OCI-LY1 (cell line): Measurements from ENCODE around the gene RASSF5.

Experiments
- H2AFZ ChIP-seq: fragments of 200-600 bp; sonication (generic), shearing (Covaris generic); 2 replicates; pipeline ENCODE4 v1.6.0; 2014; ENCODE audit warnings: antibody characterized with exemption, mild to moderate bottlenecking, low read length
- H3F3A ChIP-seq: fragments of 200-600 bp; sonication (generic), shearing (Covaris generic); 2 replicates; pipeline ENCODE4 v1.6.0; 2014; ENCODE audit warnings: mild to moderate bottlenecking, antibody characterized with exemption, low read length, moderate library complexity; ENCODE audit not compliant: insufficient read depth
- H3K27ac ChIP-seq: fragments of 200-600 bp; sonication (generic); 2 replicates; pipeline ENCODE4 v1.5.1; 2014; ENCODE audit warnings: low read length, mixed run types, mild to moderate bottlenecking, low read depth; ENCODE audit not compliant: poor library complexity, severe bottlenecking
- H3K27me3 ChIP-seq: fragments of 200-600 bp; sonication (generic); 2 replicates; pipeline ENCODE4 v1.6.0; 2014; ENCODE audit warnings: antibody characterized with exemption, mild to moderate bottlenecking, low read length, moderate library complexity; ENCODE audit not compliant: insufficient read depth
- H3K36me3 ChIP-seq: fragments of 200-600 bp; sonication (generic); 2 replicates; pipeline ENCODE4 v1.6.1; 2014; ENCODE audit warnings: mild to moderate bottlenecking, antibody characterized with exemption, low read length, moderate library complexity, mixed read lengths; ENCODE audit not compliant: insufficient read depth
- H3K4me1 ChIP-seq: fragments of 200-600 bp; sonication (generic); 2 replicates; pipeline ENCODE4 v1.5.1; 2014; ENCODE audit warnings: mild to moderate bottlenecking, low read length, moderate library complexity; ENCODE audit not compliant: insufficient read depth, severe bottlenecking
- H3K4me2 ChIP-seq: fragments of 200-600 bp; sonication (generic), shearing (Covaris generic); 2 replicates; pipeline ENCODE4 v1.6.1; 2014; ENCODE audit warnings: low read length
- H3K4me3 ChIP-seq: fragments of 200-600 bp; sonication (generic); 2 replicates; pipeline ENCODE4 v1.5.1; 2014; ENCODE audit warnings: low read length, low read depth, mild to moderate bottlenecking, mixed read lengths; ENCODE audit not compliant: poor library complexity, severe bottlenecking
- H3K79me2 ChIP-seq: fragments of 200-600 bp; shearing (Covaris generic); 2 replicates; pipeline ENCODE4 v1.6.1; 2016; ENCODE audit warnings: mixed run types, low read length, mixed read lengths; ENCODE audit not compliant: insufficient read depth
- H3K9ac ChIP-seq: fragments of 200-600 bp; sonication (generic), shearing (Covaris generic); 2 replicates; pipeline ENCODE4 v1.6.1; 2014; ENCODE audit warnings: mild to moderate bottlenecking, low read length, mixed read lengths
- H3K9me2 ChIP-seq: fragments of 200-600 bp; sonication (generic), shearing (Covaris generic); 2 replicates; pipeline ENCODE4 v1.6.1; 2014; ENCODE audit warnings: low read depth, mild to moderate bottlenecking, low read length, mixed read lengths
- H3K9me3 ChIP-seq: fragments of 200-600 bp; shearing (Covaris generic); 2 replicates; pipeline ENCODE4 v1.6.1; 2014; ENCODE audit warnings: low read length, mixed read lengths
- H4K20me1 ChIP-seq: fragments of 200-600 bp; sonication (generic), shearing (Covaris generic); 2 replicates; pipeline ENCODE4 v1.6.0; 2016; ENCODE audit warnings: mild to moderate bottlenecking, low read length; ENCODE audit not compliant: insufficient read depth
- EZH2 ChIP-seq: fragments of 200-600 bp; sonication (generic), shearing (Covaris generic); IDR thresholded peaks from 2 replicates; pipeline ENCODE4 v1.8.0; 2017; ENCODE audit warnings: borderline replicate concordance, mixed run types, mild to moderate bottlenecking, antibody characterized with exemption, low read length, moderate library complexity, mixed read lengths
- TF ChIP-seq, protein P1 (sequence below): fragments of 200-600 bp; sonication (generic), shearing (Covaris generic); IDR thresholded peaks from 2 replicates; pipeline ENCODE4 v1.5.1; 2017; ENCODE audit warnings: mild to moderate bottlenecking, antibody characterized with exemption, low read length, moderate library complexity, mixed read lengths

RASSF5 gene

GRCh38 chr1:206512058-206512850 is 4.9 kb downstream of the RASSF5 start:
- no peak overlapping the region for H3K27ac ChIP-seq
- no peak overlapping the region for H3K4me3 ChIP-seq
- no peaks in the 10 kb centered on the region for H3F3A ChIP-seq
- TF ChIP-seq, protein P1, sequence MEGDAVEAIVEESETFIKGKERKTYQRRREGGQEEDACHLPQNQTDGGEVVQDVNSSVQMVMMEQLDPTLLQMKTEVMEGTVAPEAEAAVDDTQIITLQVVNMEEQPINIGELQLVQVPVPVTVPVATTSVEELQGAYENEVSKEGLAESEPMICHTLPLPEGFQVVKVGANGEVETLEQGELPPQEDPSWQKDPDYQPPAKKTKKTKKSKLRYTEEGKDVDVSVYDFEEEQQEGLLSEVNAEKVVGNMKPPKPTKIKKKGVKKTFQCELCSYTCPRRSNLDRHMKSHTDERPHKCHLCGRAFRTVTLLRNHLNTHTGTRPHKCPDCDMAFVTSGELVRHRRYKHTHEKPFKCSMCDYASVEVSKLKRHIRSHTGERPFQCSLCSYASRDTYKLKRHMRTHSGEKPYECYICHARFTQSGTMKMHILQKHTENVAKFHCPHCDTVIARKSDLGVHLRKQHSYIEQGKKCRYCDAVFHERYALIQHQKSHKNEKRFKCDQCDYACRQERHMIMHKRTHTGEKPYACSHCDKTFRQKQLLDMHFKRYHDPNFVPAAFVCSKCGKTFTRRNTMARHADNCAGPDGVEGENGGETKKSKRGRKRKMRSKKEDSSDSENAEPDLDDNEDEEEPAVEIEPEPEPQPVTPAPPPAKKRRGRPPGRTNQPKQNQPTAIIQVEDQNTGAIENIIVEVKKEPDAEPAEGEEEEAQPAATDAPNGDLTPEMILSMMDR = no peak
- no peak for TF ChIP-seq EZH2
- no peaks in the 10 kb centered on the region for H3K36me3 ChIP-seq
- no peaks in the 10 kb centered on the region for H3K9me2 ChIP-seq
- no peak overlapping the region for H3K4me2 ChIP-seq
- peaks cover 10% of the 10 kb centered on the region for H3K4me1 ChIP-seq
- no peaks in the 10 kb centered on the region for H3K9me3 ChIP-seq
- H3K9ac ChIP-seq = no peak overlapping the region
- no peaks in the 10 kb centered on the region for H3K79me2 ChIP-seq
- H2AFZ ChIP-seq = no peak overlapping the region
- H3K27me3 ChIP-seq = peaks cover 28% of the 10 kb centered on the region
- H4K20me1 ChIP-seq = no peaks in the 10 kb centered on the region

- H3K36me3 ChIP-seq = no peaks in the 10 kb centered on the region
- H3K27me3 ChIP-seq = peaks cover 28% of the 10 kb centered on the region
- no peak overlapping the region for H3K4me3 ChIP-seq
- H3K4me1 ChIP-seq = peaks cover 5% of the 10 kb centered on the region
- no peak overlapping the region for H3K4me2 ChIP-seq
- H3K27ac ChIP-seq = no peak overlapping the region
- H4K20me1 ChIP-seq = no peaks in the 10 kb centered on the region
- H3K9me3 ChIP-seq = no peaks in the 10 kb centered on the region
- H2AFZ ChIP-seq = no peak overlapping the region
- H3K79me2 ChIP-seq = no peaks in the 10 kb centered on the region
- no peak overlapping the region for H3K9ac ChIP-seq
- TF ChIP-seq EZH2 = no peak
- TF ChIP-seq, protein P1 = no peak
- no peaks in the 10 kb centered on the region for H3F3A ChIP-seq
- no peaks in the 10 kb centered on the region for H3K9me2 ChIP-seq
Measured at GRCh38 chr1:206512851-206513180, 5.5 kb downstream of the RASSF5 start.

DNA sequence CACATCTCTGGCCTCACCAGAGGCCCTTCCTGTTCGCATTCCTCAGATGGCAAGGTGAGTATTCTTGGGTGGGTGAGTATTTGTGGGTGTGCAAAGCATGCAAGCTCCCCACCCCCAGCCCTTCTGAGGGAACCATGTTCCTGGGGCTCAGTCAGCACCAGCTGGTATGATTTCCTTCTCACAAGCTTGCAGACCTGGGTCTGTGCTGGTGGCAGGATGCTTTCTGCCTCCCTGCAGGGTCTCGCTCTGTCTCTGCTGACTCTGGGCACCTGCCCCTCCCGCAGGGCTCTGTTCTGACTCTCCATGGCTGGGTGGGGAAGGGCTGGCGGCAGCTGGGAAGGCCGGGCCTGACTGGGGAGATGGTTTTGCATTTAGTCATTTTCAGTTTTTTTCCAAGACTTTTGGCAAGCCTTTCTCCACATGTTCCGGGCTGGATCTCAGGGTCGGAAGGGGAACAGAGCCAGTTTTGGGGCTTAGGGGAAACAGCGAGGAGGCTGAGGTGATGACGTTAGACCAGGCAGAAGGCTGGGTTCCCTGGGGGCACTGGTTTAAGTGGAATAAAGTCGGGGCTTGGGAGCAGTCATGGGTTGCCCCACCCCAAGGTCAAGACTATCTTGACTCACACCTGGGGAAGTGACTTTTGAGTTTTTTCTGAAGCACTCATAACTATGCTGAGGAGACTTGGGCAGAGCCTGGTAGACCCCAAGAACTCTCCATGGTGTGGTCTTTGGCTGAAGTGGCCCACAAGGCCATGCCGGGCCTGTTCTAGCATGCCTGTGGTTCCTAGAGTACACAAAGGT is 6.2 kb downstream of the RASSF5 start:
- H3K4me1 ChIP-seq = peaks cover 4% of the 10 kb centered on the region
- H3K9me2 ChIP-seq = no peaks in the 10 kb centered on the region
- no peak overlapping the region for H3K9ac ChIP-seq
- H3K4me3 ChIP-seq = no peak overlapping the region
- no peaks in the 10 kb centered on the region for H3K36me3 ChIP-seq
- no peak overlapping the region for H3K27ac ChIP-seq
- H3K79me2 ChIP-seq = no peaks in the 10 kb centered on the region
- H4K20me1 ChIP-seq = no peaks in the 10 kb centered on the region
- H3K27me3 ChIP-seq = peaks cover 27% of the 10 kb centered on the region
- no peak overlapping the region for H2AFZ ChIP-seq
- no peaks in the 10 kb centered on the region for H3K9me3 ChIP-seq
- no peak for TF ChIP-seq EZH2
- TF ChIP-seq, protein P1 = no peak
- H3K4me2 ChIP-seq = no peak overlapping the region
- no peaks in the 10 kb centered on the region for H3F3A ChIP-seq
